C4-2B (cell line): ENCODE data around the gene MOV10.
A peak's percentile ranks its signal among the peaks of the same experiment; 100 is the strongest.

Source experiments
- H3K27ac ChIP-seq: fragments of 450-650 bp; 2 replicates; pipeline ENCODE4 v1.5.1; 2017
- ZFX ChIP-seq: fragments of 450-650 bp; IDR thresholded peaks from 2 replicates; pipeline ENCODE4 v1.6.1; 2017
- TF ChIP-seq, protein P1 (sequence below): fragments of 450-650 bp; conservative IDR thresholded peaks from 2 replicates; pipeline ENCODE4 v1.5.1; 2017; ENCODE audit warnings: mild to moderate bottlenecking

MOV10 gene

DNA sequence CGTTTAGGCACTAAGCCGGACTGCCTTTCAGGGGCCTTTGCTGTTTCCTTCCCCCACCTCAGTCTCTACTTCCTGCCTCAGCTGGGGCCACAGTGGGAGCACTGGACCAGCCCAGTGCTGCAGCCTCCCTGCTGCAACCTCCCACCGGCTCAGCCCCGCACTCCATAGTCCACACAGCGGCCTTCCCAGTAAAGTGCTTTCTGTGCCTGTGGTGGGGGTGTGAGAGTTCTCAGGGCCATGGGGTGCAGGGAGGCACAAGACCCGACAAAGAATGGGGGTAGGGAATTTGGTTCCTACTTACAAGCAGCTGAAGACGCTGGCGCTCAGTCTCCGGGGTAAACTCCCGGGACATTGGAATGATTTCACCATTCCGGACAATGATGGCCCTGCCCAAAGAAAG lies 37.2 kb downstream of the MOV10 start:
- TF ChIP-seq, protein P1, sequence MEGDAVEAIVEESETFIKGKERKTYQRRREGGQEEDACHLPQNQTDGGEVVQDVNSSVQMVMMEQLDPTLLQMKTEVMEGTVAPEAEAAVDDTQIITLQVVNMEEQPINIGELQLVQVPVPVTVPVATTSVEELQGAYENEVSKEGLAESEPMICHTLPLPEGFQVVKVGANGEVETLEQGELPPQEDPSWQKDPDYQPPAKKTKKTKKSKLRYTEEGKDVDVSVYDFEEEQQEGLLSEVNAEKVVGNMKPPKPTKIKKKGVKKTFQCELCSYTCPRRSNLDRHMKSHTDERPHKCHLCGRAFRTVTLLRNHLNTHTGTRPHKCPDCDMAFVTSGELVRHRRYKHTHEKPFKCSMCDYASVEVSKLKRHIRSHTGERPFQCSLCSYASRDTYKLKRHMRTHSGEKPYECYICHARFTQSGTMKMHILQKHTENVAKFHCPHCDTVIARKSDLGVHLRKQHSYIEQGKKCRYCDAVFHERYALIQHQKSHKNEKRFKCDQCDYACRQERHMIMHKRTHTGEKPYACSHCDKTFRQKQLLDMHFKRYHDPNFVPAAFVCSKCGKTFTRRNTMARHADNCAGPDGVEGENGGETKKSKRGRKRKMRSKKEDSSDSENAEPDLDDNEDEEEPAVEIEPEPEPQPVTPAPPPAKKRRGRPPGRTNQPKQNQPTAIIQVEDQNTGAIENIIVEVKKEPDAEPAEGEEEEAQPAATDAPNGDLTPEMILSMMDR, result no peak
- TF ChIP-seq ZFX, result no peak
- no peak overlapping the region for H3K27ac ChIP-seq

GRCh38 chr1:112712191-112712590 lies 37.7 kb downstream of the MOV10 start:
- no peak for TF ChIP-seq ZFX
- TF ChIP-seq, protein P1, result no peak
- no peak overlapping the region for H3K27ac ChIP-seq

DNA sequence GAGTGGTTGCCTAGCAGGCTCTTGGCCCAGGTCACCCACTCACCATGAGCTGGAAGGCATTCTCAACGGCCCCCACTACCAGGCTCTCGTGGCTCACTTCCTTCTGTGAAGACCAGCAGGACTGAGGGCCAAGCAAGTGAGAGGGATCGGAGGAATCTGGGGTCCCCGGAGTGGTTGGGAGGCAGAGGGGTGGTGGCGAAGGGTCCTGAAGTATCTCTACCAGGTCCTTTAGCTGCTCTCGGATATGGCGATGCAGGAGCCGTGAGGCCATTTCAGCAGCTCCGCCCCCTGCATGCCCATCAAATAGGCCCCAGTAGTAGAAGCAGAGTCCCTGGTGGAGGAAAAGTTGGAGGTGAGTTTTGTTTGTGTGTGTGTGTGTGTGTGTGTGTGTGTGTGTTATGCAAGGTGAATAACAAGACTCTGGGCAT lies 38.3 kb downstream of the MOV10 start:
- TF ChIP-seq ZFX, result no peak
- TF ChIP-seq, protein P1, result no peak
- H3K27ac ChIP-seq, result no peak overlapping the region

DNA sequence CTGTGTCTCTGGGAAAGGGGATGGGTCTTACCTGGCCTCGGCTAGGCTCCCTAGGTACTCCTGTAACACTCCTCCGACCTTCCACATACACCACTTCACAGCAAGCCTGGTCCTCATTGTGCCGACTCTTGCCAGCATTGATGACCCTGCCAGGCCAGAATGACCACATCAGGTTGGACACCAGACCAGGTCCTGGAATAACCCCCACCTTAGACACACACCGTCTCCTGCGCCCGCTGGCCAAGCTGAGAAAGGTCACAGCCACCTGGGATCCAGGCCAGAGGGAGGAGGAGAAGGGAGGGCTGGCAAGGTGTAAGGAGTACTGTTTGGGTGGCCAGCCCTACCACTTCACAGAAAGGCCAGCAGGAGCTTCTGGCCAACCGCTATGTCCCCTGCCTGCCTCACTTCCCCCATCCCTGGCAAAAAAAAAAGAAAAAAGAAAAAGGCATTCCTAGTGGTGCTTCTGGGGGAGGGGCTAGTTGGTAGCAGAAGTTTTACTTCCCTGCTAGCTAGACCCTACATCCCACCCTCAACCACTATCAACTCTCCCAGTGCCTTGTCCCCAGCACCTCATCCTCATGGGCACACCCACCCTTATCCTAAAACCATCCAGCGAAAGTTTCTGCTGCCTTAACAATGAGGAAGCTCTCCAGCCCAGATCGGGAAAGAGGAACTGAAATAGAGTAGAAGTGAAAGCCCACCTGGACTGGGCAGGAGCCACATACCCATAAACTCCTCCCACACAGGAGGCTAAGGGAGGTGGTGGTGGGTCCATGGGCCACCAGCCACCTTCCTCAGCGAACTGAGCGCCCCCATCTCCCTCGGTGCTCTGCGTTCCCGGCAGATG lies 39.2 kb downstream of the MOV10 start:
- no peak for TF ChIP-seq ZFX
- TF ChIP-seq, protein P1, result no peak

DNA sequence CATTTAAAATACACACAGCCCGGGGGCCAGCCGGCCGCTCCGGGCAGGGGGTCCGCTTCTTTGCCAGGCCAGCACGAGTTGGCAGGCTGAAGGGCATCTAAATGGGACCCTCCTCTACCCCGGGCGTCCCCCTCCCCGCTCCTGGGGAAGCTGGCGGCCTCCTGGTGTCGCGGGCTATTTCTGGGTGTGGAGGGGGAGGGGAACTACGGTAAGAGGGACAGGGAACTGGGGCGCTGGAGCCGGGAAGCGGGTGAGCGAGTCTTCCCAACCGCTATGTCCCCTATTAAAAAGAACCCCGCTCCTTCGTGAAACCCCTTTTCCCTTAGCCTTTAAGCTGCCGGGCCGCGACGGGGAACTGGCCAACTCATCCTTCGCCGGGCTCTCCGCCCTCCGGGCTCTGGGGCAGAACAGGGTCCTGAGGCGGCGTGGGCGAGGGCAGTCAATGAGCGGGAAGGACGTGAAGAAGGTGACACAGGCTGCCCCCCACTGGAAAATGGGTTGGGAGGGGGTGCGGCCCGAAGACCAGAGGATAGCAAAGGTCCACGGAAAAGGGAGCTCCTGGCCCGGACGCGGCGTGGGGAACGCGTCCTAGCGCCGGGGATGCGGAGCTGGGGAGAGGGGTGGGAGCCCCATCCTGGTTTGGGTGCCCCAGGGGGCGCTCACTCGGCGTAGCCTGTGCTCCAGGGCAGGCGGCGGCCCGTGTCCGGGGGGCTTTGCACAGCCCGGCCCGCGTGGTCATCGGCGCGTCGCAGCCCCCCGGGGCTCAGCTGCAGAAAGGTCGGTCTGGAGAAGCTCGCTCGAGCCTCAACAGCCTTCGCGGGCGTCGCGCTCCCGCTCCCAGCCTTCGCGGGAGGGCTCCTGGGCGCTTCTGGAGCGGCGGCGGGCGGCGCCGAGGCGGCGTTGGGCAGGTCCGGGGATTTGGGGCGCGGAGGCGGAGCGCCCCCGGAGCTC lies 40.1 kb downstream of the MOV10 start:
- H3K27ac ChIP-seq, result peak overlapping the region; percentile 37
- TF ChIP-seq ZFX, result no peak
- TF ChIP-seq, protein P1, result peak; percentile 13; the same call in 1 of the 2 replicates

More for the DNA sequence above, 39.2 kb downstream of the MOV10 start:
- H3K27ac ChIP-seq, result peak overlapping the region; percentile 11; the same call in 1 of the 2 replicates

GRCh38 chr1:112715264-112716053 lies 41.0 kb downstream of the MOV10 start, which contains the start of gene PPM1J:
Gene PPM1J (minus strand): TSS chr1:112715332. CDS start chr1:112715301, 31 bp downstream.
- peak within 1 kb of the TSS; percentile 37 for H3K27ac ChIP-seq
- TF ChIP-seq ZFX, result no peak
- TF ChIP-seq, protein P1, result no peak
